Smooth muscle cell (in vitro differentiated cells): Measurements from ENCODE around the gene SSNA1. TPM values are rescaled to one million over a fixed set of nuclear protein-coding genes. Genes with fewer than 3 reads are reported as not detected.

Experiments
- DNase-seq: peaks from one replicate; lab custom pipeline; 2025; ENCODE audit not compliant: unreplicated experiment; lab: John Stamatoyannopoulos, UW
- H2AFZ ChIP-seq: fragments of 200-600 bp; sonication (generic); 2 replicates; pipeline ENCODE4 v1.6.0; 2016; ENCODE audit warnings: antibody characterized with exemption, low read depth, mild to moderate bottlenecking
- H3F3A ChIP-seq: fragments of 200-600 bp; sonication (generic); 2 replicates; pipeline ENCODE4 v1.6.0; 2017; ENCODE audit warnings: antibody characterized with exemption, low read depth
- H3K27ac ChIP-seq: fragments of 200-600 bp; sonication (generic); 2 replicates; pipeline ENCODE4 v1.5.1; 2016; ENCODE audit warnings: low read depth, mild to moderate bottlenecking
- H3K27me3 ChIP-seq: fragments of 200-600 bp; sonication (generic); 2 replicates; pipeline ENCODE4 v1.6.1; 2016; ENCODE audit warnings: low read depth, mild to moderate bottlenecking
- H3K36me3 ChIP-seq: fragments of 200-600 bp; sonication (generic); 2 replicates; pipeline ENCODE4 v1.5.1; 2016; ENCODE audit warnings: low read depth
- H3K4me1 ChIP-seq: fragments of 200-600 bp; sonication (generic); 2 replicates; pipeline ENCODE4 v1.5.1; 2016; ENCODE audit warnings: low read depth
- H3K4me2 ChIP-seq: fragments of 200-600 bp; sonication (generic); 2 replicates; pipeline ENCODE4 v1.6.0; 2016; ENCODE audit warnings: mild to moderate bottlenecking
- H3K4me3 ChIP-seq: fragments of 200-600 bp; sonication (generic); 2 replicates; pipeline ENCODE4 v1.5.1; 2016; ENCODE audit warnings: mild to moderate bottlenecking
- H3K79me2 ChIP-seq: fragments of 200-600 bp; sonication (generic); 2 replicates; pipeline ENCODE4 v1.6.0; 2016; ENCODE audit warnings: low read depth, mild to moderate bottlenecking
- H3K9ac ChIP-seq: fragments of 200-600 bp; sonication (generic); 2 replicates; pipeline ENCODE4 v1.6.0; 2016; ENCODE audit warnings: low read depth
- H3K9me3 ChIP-seq: fragments of 200-600 bp; sonication (generic); replicated peaks from 2 replicates; pipeline ENCODE4 v1.5.1; 2016; ENCODE audit warnings: low read depth
- H4K20me1 ChIP-seq: fragments of 200-600 bp; sonication (generic); 2 replicates; pipeline ENCODE4 v1.6.0; 2016; ENCODE audit warnings: low read depth
- CTCF ChIP-seq: fragments of 200-600 bp; sonication (generic); IDR thresholded peaks from 2 replicates; pipeline ENCODE4 v1.5.1; 2017; ENCODE audit warnings: borderline replicate concordance, mild to moderate bottlenecking, antibody characterized with exemption; ENCODE audit not compliant: insufficient read depth, poor library complexity, severe bottlenecking
- WGBS: methylation state at CpG from one replicate; pipeline ENCODE4 v1.1.7; 2016; ENCODE audit warnings: low lambda C conversion rate; 5-methylcytosine and 5-hydroxymethylcytosine counted together
- polyA plus RNA-seq: library from polyadenylated mRNA; unstranded; fragments of >200 nt; fragmentation: Nextera tagmentation; extraction: Ambion mirVana; gene quantifications from 2 replicates; pipeline ENCODE4 v1.2.1, GENCODE V29; 2016
- total RNA-seq: library from RNA; depleted of rRNA; stranded (reverse); fragments of >200 nt; gene quantifications from 2 replicates; pipeline ENCODE4 v1.2.3, GENCODE V29; 2014

SSNA1 gene
- total and polyA plus RNA-seq, 2 experiments from 2014 or later: 69.5 to 84.9 TPM

- Histone ChIP-seq H3K9ac (no peak overlapping the region), H3F3A (no peaks in the 10 kb centered on the region), H3K79me2 (no peaks in the 10 kb centered on the region), H3K27ac (no peak overlapping the region), H3K27me3 (peaks cover 12% of the 10 kb centered on the region), H3K4me3 (no peak overlapping the region), H2AFZ (no peak overlapping the region), H3K4me2 (no peak overlapping the region), H3K9me3 (no peaks in the 10 kb centered on the region), H3K36me3 (no peaks in the 10 kb centered on the region), H3K4me1 (no peaks in the 10 kb centered on the region), H4K20me1 (no peaks in the 10 kb centered on the region)
- WGBS: 69% methylated on average over 16 of the region's 24 CpGs
- no peak for TF ChIP-seq CTCF
- DNase-seq: no peak
Measured at GRCh38 chr9:137147793-137148160, 40.7 kb upstream of the SSNA1 start.

- no peak overlapping the region for H3K4me3 ChIP-seq
- no peak overlapping the region for H2AFZ ChIP-seq
- H3K27ac ChIP-seq: no peak overlapping the region
- no peak for DNase-seq
- 89% methylated on average over 19 of the region's 27 CpGs for WGBS
- no peak overlapping the region for H3K9ac ChIP-seq
- H3K27me3 ChIP-seq: peaks cover 9% of the 10 kb centered on the region
- no peaks in the 10 kb centered on the region for H3K9me3 ChIP-seq
- H3K4me1 ChIP-seq: no peaks in the 10 kb centered on the region
- TF ChIP-seq CTCF: no peak
- H3K36me3 ChIP-seq: no peaks in the 10 kb centered on the region
- H3K4me2 ChIP-seq: no peak overlapping the region
- no peaks in the 10 kb centered on the region for H3F3A ChIP-seq
- no peaks in the 10 kb centered on the region for H4K20me1 ChIP-seq
- no peaks in the 10 kb centered on the region for H3K79me2 ChIP-seq
Measured at GRCh38 chr9:137148242-137148641, 40.2 kb upstream of the SSNA1 start.

- 88% methylated on average over 19 of the region's 19 CpGs for WGBS
- Histone ChIP-seq H4K20me1 (no peaks in the 10 kb centered on the region), H3K9ac (no peak overlapping the region), H3K27ac (no peak overlapping the region), H3K36me3 (no peaks in the 10 kb centered on the region), H3K27me3 (peaks cover 5% of the 10 kb centered on the region), H3K4me1 (no peaks in the 10 kb centered on the region), H3K79me2 (no peaks in the 10 kb centered on the region), H3K9me3 (no peaks in the 10 kb centered on the region), H3F3A (no peaks in the 10 kb centered on the region), H3K4me3 (no peak overlapping the region), H2AFZ (no peak overlapping the region), H3K4me2 (no peak overlapping the region)
- DNase-seq: no peak
- no peak for TF ChIP-seq CTCF
Measured at GRCh38 chr9:137148661-137149060, 39.8 kb upstream of the SSNA1 start.

GRCh38 chr9:137149363-137149762, 39.1 kb upstream of the SSNA1 start:
- Histone ChIP-seq H3F3A (no peaks in the 10 kb centered on the region), H3K27me3 (peaks cover 3% of the 10 kb centered on the region), H3K4me2 (no peak overlapping the region), H3K36me3 (no peaks in the 10 kb centered on the region), H3K9me3 (no peaks in the 10 kb centered on the region), H3K79me2 (no peaks in the 10 kb centered on the region), H3K27ac (no peak overlapping the region), H2AFZ (no peak overlapping the region), H4K20me1 (no peaks in the 10 kb centered on the region), H3K4me3 (no peak overlapping the region), H3K4me1 (no peaks in the 10 kb centered on the region), H3K9ac (no peak overlapping the region)
- 83% methylated on average over 5 of the region's 5 CpGs for WGBS
- no peak for DNase-seq
- no peak for TF ChIP-seq CTCF
